ENCODE data around the gene ZNF548.

GRCh38 chr19:57443121-57443696 lies 53.6 kb downstream of the ZNF548 start:
- TF ChIP-seq EP300 (IDR thresholded peaks at IDR 0.05) (no peak), CTCF (IDR thresholded peaks at IDR 0.05) (no peak), POLR2AphosphoS5 (IDR thresholded peaks at IDR 0.05) (no peak)
